ENCODE measurements around the gene RLF.

The RLF gene

DNA sequence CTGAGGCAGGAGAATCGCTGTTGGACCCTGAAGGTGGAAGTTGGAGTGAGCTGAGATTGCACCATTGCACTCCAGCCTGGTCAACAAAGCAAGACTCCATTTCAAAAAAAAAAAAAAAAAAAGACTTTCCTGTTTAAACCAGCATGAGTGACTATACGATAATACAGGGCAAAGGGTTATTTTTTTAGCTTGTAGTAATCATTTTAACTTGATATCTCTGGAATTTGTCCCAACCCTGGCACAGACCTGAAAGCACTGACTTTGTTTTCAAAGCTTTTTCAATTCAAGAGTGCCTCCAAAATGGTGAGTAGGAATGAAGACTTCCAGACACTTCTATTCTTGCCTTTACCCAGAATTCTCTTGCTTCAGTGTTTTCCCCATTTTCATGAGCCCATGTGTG, 82.2 kb downstream of the RLF start:
- peak; percentile 20 for DNase-seq

DNA sequence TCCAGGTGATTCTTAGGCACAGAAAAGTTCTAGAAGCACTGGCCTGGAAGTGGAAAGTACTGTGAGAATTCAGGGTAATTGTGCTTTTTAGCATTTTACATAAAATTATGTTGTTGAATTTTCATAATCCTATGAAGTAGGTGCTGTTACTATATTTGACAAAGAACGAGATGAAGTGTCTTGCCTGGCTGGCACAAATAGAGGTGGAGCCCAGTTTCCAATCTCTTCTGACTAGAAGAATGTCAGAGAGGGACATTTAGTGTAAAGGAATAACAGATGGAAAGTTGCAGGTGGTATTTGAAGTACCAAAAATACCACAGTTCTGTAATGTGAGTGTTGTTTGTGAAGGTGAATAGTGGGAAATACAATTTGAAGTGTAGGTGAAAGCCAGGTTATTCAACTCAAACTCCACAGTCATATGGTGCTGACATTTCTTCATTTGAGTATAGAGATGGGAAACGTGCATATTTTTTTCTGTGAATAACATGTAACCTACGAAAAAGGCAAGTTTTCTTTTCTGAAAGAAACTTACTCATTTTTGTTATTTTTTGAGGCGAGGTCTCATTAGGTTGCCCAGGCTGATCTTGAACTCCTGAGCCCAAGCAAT, 83.1 kb downstream of the RLF start:
- no peak for DNase-seq

DNA sequence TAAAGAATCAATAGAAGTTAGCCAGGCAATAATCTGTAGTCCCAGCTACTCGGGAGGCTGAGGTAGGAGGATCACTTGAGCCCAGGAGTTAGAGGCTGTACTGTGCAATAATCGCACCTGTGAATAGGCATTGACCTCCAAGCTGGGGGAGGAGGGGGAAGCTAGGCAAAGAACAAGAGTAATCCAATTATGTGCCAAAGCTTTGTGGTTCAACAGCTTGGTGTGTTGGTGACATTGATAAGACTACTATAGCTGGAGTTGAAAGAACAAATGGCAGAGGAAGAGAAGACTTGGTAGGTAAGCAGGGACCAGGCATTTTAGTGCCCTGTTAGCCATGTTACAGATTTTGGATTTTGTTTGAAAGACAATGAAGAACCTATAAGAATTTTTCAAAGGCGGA, 84.5 kb downstream of the RLF start:
- DNase-seq: no peak

DNA sequence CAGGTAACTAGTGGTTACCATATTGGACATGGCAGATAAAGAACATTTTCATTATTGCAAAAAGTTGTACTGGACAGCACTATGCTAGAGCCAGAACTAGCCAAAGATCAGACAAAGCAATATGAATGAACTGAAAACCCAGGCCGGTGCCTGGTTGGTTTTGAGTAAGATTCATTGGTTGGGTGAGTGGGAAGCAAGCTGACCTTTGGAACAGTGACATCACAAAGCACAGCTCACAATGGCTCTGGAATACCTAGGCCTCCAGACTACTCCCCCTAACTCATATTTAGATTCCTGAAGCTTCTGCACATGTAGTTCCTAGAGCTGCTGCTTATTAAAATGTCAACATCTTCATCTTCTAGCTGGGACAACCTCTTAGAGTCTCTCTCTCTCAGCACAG, 86.5 kb downstream of the RLF start, which contains the start of gene TMCO2:
TMCO2 (plus strand) TSS at position 283 of the 400 bp plus-strand sequence; CDS start at position 340, 57 bp downstream.
- DNase-seq: no peak

DNA sequence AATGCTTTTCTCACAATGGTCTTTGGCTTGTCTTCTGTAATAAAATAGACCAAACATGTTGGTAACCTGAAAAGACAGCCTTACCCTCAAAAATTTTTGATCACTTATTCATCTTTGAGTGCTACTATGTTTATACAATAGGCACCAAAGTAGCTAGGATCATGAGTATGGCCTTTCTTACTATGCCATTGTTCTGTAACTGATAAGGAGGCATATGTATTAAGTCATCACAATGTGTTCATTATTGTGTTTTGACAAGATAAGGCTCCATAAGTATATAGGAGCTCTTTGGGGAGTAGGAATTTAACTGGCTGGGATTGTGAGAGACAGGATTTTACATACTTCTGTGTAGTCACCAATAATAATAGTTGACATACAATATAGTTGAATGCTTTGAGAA, 87.2 kb downstream of the RLF start:
- DNase-seq: no peak

DNA sequence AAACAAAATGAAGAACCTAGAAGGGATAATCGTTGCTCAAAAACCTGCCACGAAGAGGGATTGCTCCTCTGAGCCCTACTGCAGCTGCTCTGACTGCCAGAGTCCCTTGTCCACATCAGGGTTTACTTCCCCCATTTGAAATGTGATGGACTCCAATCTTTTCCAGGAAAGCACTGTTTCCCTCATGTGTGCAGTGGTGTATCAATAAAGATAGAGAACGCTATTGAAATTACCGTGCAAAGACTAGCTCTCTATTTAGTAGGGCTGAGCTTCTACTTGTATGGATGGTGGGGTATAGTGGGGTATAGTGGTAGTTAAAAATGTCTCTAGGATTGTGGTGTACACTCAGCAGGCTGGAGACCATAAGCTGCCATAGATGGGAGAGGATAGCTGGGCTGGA, 90.3 kb downstream of the RLF start:
- DNase-seq: no peak

DNA sequence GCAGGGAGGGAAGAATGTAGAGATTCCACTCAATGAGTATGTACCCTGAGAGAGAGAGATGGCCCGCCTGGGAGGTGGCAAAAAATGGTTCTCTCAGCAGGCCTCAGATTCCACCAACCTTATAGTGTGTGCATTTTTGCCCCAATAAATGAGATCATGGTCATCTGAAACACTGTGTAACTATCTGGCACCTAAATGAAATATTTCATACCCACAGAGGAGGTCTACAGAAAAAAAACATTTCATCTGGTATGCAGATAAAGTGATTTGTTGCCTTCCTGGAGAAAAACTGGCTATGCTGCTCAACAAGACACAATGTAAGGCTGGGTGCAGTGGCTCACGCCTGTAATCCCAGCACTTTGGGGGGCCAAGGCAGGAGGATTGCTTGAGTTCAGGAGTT, 91.4 kb downstream of the RLF start:
- DNase-seq: peak; percentile 21

DNA sequence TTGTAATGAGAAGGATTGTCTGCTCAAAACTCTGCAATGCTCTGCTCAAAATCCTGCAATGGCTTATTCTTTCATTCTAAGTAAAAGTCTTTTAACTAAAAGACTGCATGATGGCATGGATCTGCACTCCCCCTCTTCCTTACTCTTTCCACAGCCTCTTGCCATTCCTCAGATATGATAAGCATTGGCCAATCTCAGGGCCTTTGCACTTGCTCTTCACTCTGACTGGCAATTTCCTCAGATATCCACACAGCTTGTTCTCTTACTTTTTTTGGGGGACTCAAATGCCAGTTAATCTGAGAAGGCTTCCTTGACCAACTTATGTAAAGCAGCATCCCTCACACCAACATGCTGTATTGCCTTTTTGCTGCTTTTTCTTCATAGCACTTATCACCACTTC, 94.0 kb downstream of the RLF start:
- no peak for DNase-seq

DNA sequence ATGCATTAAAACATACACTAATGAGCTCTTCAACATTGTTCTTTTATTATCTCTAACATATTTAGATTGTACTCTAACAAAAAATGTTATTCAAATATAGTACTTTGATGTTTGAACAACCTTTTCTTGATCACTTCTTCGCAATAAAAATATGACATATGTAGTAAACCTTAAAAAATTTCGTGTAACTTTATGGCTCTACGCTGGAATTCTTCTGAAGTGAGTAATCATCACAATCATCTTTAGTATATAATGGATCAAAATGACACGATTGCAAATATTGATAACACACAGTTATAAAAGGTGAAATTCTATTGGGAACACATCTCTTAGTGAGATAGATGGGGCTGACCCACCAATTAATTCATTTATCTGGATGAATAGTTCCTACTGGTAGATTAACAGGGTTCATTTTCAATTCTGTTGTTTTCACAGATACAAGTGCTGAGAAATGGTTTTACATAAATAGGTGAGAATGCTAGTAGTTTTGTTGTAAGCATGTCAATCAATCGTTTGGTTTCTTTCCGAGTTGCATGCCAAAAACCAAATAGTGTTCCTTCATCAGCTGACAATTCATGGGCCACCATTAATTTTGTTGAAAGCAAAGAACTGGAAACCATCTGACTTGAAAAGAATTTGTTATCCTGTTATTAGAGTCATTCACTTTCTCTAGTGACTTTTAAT, 95.4 kb downstream of the RLF start:
- no peak for DNase-seq

DNA sequence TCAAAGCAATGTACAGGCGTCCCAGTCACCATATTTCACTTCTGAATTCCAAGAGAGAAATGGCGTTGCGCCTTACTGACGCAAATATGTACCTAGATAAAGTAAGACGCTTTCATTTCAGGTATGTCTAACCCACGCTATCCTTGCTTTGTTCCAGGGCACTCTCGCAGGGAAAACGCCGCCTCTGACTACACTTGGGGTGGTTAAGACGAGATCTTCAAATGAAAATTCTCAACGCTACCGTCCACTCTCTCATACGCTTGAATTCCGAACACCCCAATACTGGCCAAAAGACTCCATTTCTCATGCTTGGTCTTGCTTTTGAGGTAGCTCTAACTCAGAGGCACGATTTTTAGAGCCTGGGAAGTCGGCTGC, 96.1 kb downstream of the RLF start:
- no peak for DNase-seq

DNA sequence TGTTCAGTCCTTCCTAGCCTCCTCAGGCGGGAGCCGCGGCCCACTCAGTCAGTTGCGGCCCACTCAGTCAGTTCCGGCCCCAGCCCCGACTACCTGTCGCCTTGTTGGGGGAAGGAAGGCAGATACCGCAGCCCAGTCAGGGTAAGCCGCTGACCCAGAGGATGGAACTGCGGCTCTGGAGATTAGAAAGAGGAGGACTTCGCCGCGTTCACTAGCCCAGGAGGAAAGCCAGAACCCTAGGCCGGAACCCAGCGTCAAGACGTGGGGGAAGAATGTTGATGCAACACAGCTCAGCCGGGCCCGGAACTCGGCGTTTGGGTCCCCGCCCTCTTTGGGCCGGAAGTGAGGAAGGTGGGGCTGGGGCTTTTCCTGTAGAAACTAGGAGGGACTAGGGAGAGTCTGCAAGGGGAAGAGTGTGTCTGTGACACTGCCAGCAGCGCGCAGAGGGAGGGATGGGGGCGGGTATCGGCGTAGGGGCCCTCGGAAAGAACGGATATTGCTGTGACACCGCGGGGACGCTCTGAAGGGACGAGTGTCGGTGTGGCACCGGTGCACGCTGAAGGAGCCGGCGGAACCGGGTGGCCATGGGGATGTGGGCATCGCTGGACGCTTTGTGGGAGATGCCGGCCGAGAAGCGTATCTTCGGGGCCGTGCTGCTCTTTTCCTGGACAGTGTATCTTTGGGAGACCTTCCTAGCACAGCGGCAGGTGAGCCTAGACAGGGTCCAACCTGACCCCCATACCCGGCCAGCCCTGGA, 96.7 kb downstream of the RLF start, which contains the start of gene ZMPSTE24:
ZMPSTE24 (plus strand) TSS at position 549 of the 757 bp plus-strand sequence; CDS start at position 585, 36 bp downstream.
- DNase-seq: peak; percentile 99

DNA sequence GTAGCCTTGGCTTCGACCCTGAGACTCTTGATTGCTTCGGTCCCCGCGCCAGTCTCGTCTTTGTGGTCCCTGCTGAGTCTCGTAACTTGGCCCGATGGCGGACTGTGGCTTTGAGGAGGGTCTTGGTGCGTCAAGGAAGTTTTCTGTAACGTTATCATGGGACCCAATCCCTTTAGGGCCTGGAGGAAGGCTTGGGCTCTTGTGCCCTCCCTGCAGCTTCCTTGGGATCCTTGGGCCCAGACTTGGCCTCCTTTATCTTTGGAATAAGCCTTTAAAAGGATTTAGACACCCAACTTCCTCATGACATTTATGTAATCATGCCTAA, 97.2 kb downstream of the RLF start:
- no peak for DNase-seq

DNA sequence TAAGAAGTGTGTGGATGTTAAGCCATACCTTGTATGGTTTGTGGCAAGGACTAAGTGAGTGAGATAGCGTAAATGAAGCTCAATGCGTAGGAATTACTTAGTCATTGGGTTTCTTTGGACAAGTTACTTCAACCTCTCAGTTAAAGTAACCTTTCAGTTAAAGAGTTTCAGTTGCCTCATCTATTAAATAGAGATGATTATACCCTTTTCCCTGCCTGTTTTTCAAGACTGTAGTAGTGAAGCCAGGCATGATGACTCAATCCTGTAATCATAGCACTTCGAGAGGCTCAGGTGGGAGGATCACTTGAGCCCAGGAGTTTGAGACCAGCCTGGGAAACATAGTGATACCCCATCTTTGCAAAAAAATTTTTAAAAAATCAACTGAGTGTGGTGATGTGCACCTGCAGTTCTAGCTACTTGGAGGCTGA, 103.2 kb downstream of the RLF start:
- DNase-seq: no peak

DNA sequence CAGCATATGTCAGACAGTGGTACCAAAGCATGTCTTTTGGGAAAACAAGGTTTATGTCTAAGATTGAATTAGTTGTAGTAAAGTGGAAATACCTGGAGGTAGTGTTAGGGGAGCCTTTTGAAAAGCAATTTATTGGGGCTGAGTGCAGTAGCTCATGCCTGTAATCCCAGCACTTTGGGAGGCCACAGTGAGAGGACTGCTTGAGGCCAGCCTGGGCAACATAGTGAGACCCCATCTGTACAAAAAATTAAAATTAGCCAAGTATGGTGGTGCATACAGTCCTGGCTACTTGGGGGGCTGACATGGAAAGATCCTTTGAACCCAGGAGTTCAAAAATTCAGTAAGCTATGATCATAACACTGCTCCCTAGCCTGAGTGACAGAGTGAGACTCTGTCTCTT, 104.1 kb downstream of the RLF start:
- no peak for DNase-seq

DNA sequence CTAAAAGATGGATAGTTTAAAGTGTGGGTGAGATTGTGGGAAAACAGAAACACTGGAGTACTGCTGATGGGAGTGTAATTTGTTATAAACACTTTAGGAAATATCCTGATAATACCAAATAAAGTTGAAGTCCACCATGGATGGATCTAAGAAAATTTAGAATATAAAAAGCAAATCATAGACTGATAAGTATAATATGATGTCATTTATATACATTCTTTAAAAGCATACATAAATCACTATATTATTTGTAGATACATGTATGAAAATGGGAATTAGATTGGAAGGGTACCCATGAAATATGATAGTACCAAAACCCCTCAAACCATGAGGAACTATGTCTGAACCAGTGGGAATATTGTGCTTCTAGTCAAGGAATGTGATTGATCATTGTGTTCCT, 104.7 kb downstream of the RLF start:
- no peak for DNase-seq

DNA sequence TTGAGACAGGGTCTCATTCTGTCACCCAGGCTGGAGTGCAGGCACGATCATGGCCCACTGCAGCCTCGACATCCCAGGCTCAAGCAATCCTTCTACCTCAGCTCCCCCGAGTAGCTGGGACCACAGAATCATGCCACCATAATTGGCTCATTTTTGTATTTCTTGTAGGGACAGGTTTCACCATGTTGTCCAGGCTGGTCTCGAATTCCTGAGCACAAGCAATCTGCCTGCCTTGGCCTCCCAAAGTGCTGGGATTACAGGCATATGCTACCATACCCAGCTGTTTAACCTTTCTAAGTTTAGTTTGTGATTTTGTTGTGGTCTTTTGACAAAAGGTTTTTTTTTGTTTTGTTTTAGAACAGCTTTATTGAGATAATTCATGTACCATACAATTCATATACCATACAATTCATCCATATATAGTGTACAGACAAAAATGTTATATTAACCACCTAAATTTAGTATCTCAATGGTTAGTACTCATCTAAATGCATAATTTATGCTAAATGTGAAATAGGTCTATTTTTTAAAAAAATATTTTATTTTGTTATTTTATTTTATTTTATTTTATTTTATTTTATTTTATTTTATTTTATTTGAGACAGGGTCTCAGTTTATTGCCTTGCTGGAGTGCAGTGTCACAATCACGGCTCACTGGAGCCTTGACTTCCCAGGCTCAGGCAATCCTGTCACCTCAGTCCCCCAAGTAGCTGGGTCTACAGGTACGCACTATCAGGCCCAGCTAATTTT, 105.8 kb downstream of the RLF start:
- no peak for DNase-seq

DNA sequence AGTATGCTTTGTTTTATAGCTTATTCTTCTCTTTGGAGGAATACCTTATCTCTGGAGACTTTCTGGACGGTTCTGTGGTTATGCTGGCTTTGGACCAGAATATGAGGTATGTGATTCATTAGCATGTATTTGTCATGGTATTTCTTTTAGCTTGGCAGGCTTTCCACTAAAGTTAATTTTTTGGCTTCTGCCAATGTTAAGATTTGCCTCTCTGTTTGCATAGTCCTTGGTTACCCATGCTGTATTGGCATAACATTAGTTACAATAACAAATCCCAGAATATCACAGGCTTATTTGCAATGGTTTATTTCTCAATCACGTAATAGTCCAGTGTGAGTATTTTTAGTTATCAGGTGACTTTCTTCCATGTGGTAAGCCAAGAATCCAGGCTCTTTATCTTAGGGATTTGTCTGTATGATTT, 106.6 kb downstream of the RLF start:
- DNase-seq: peak; percentile 95

DNA sequence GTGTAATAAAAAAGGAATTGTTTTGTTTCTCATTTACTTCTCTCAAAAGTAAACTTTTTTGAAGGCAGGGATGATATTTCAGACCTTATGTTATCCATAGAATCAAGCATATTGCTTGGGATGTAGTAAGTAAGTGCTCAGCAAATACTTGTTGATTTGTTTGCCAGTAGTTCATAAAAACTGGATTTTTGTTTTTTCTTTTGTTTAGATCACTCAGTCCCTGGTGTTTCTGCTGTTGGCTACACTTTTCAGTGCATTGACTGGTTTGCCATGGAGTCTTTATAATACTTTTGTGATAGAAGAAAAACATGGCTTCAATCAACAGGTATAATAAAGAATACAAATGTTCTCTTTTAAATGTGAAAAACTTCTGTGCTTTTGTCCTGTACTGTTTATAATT, 107.0 kb downstream of the RLF start:
- DNase-seq: no peak

DNA sequence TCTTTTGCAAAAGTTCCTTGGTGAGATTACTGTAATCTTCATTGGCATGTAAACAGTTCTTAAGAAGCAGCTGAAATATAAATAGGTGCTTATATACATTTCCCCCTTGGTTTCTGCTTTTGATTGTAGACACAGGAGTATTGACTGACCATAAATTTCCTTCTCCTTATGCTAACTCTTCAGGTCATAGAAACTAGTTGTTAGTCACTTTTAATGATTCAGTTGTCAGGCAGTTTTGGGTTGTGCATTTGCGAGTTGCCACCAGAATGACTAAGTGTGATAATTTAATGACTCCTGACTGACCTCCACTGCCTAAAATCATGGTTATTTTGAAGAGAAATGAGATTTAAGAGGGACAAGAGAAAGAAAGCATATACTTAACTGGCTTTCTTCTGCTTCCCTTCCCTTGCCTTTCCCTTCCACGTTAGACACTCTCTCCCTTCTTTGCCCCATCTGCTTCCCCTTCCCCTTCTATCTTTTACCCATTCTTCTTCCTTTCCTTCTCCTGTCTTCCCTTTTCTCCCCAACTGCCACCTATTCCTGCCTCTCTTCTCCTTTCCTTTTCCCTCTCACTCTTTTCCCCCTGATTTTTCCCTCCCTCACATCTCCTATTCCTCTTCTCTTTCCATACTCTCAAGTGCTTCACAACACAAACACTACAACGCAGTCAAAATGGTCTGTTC, 109.1 kb downstream of the RLF start:
- peak; percentile 67 for DNase-seq

DNA sequence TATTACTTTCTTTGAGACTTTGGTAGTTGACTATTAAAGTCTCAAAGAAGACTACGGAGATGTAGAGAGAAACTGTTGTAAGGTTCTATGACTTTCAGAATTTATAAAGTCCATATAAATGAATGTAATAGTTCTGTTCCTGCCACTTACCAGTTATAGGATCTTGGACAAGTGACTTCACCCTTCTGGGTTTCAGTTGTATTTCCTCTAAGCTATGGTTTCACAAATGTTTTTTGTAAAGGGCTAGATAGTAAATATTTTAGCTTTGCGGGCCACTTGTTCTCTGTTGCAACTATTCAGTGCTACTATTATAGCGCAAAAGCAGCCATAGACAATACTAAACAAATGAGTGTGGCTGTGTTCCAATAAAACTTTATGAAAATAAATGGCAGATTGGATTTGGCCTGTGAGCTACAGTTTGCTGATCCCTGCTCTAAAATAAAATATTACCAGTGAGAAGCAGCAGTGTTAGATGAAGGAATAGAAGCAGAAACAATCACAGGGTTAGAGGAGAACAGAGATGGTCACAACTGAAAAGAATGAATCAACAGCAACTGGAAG, 111.5 kb downstream of the RLF start:
- no peak for DNase-seq

DNA sequence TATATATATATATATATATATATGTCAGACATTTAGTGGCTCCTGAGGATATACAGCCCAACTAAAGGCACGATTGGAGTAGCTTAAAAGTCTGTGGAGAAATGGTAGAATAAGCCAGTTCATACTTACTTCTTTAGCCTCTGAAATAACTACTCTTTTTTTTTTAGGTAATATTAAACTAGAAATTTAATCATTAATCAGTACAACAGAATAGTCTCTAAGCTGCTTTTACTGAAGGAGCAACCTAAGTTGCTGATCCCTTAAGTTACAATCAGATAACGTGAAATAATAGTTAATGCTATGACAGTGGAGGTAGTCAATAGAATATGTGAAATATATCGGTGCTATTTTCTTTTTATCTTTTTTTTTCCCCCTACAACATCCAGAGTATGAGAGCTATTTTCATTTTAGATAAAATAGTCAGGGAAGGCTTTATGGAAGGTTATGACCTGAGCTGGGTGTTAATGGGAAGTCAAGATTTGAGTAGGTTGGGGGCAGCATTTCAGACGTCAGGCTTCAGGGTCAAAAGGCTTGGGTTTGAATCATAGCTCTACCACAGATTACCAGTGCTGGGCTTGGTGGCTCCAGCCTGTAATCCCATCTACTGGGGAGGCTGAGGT, 112.5 kb downstream of the RLF start:
- DNase-seq: no peak

DNA sequence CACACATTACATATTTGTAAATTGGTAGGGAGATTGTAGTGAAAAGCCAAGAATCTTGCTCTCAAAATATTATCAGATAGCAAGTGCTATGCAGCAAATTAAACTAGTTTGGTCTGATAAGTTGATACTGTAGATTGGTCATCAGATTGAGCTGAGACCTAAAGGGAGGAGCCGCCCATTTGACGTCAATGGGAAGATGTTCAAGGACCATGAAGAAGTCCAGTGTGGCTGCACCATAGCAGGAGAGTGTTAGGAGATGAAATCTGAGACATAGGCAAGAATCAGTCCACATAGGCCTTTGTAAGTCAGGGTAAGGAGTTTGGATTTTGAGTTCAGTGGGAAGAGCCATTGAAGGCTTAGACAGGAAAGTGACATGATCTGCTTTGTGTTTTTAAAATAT, 113.1 kb downstream of the RLF start:
- DNase-seq: no peak

All from fibroblast of skin of right biceps (primary cell).